T-helper 2 cell treated with Interferon-gamma antibody and Interleukin-4, amounts not matched to agents 100 ng/mL and 5 ng/mL, for 36 hours (primary cell): Measurements from ENCODE around the gene ZNF543. TPM values are rescaled to one million over a fixed set of nuclear protein-coding genes. Genes with fewer than 3 reads are reported as not detected.
"Not testable (repeated sequence)": the region's sequence is repeated elsewhere in the genome, so short reads cannot be mapped to it uniquely, and the experiment has no call there.

ENCODE experiments used
- intact Hi-C: fragments of 100-400 bp; cut with micrococcal nuclease; formaldehyde crosslinking; loops from one replicate; pipeline ENCODE4 v1.15.1; 2023
- total RNA-seq: library from RNA; stranded (reverse); gene quantifications from 2 replicates; pipeline ENCODE4 v1.2.3, GENCODE V29; 2022

ZNF543 gene
- 6.6 and 7.5 TPM in 2 replicates for total RNA-seq

GRCh38 chr19:57320180-57321084 lies at the start of gene ZNF543:
Gene ZNF543, plus strand, starts transcription at chr19:57320472. Its CDS starts 382 bp downstream, at chr19:57320854.
- intact Hi-C loops: loop anchor here (1.0 to 5.0 kb wide), 6 partner anchors 31 to 128 kb away; partner anchors contain the start of genes TRAPPC2B, ZNF264, ZNF304 and ZNF460

GRCh38 chr19:57271280-57271679 lies 49.0 kb upstream of the ZNF543 start:
- intact Hi-C loops: no loop called here

- intact Hi-C loops: no loop called here
Observed at GRCh38 chr19:57273014-57273413, 47.3 kb upstream of the ZNF543 start.

GRCh38 chr19:57276430-57276829 lies 43.8 kb upstream of the ZNF543 start:
- intact Hi-C loops: no loop called here

DNA sequence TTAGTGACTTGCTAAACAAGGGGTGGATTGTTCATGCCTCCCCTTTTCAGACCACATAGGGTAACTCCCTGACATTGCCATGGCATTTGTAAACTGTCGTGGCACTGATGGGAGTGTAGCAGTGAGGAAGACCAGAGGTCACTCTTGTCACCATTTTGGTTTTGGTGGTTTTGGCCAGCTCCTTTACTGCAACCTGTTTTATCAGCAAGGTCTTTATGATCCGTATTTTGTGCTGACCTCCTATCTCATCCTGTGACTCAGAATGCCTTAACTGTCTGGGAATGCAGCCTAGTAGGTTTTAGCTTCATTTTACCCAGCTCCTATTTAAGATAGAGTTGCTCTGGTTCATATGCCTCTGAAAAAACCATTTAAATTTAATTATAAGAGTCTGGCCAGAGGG lies 41.8 kb upstream of the ZNF543 start:
- intact Hi-C loops: not testable (repeated sequence)

DNA sequence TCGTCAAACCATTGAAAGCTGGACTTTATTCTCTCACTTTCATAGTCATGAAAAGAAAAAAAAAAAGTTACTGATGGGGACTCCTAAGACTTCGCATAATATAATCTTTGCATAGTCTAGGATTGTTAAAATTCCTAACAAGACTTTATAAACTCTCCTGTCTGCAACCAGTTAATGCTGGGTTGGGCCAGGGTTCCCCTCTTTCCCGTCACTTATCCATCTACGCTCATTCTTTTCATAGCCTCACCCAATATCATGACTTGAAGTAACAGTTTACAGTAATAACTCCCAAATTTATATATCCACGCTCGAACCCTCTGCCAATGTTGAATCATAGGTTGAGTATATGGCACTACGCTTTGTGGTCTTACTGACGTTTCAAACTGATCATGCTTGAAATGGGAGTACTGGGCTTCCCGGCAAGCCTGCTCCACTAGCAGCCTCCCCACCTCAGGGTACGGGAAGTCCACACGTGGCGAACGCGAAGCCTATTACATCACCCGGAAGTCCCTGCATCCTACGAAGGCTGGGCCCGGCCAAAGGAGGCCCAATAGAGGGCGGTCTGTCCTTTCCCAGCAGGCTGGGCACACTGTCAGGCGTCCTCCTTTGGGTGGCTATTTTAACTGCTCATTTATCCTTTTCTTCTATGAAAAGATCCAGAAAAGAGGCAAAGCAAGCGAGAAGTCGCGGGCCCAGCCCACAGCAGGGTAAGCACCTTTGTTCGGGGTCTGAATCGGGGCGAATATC lies 40.7 kb upstream of the ZNF543 start:
- intact Hi-C loops: loop anchor here (1.0 to 2.0 kb wide), 6 partner anchors 39 to 156 kb away; partner anchors contain the start of genes TRAPPC2B, ZNF264, ZNF304 and ZNF543

DNA sequence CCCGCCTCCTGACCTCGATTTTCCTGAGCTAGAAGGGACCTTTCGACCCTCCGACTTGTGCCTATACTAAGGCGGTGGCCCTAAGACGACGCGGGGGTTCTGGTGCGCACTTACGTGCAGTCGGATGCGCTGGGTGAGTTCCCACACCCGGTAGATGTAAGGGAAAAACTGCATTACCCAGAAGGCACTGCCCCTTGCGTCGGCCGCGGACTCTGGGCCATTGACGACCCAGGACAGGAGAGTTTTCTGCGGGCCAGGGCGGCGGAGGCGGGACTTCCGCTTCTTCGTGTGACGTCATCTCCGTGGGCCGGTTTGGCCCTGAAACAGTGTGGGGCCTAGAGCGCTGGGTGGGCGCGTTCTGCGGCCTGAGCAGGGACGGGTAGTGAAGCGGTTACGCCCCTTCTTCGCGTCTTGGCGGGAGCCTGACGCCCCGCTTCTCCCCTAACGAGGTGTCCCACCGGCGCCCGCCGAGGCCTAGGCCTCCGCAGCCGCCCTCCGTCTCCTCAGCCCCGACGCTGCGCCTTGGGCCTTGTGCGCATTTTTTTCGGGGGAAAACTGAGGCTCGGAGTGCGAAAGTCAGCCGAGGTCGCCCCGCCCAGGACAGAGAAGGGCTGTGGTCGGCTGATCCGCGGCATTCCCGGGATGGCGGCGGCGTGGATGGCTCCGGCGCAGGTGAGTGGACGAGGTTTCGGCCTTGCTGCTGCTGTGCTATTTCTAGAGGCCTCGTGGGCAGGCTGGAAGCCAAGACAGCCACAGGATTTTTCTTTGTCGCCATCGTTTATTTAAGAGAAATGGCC lies 39.9 kb upstream of the ZNF543 start, which contains the start of gene ZNF460:
Gene ZNF460, plus strand, starts transcription at position 321 of the 797 bp plus-strand sequence. Its CDS starts 322 bp downstream, at position 643.
- intact Hi-C loops: loop anchor here (1.0 to 2.0 kb wide), 6 partner anchors 40 to 155 kb away; partner anchors contain the start of genes TRAPPC2B, ZNF264, ZNF304 and ZNF543

DNA sequence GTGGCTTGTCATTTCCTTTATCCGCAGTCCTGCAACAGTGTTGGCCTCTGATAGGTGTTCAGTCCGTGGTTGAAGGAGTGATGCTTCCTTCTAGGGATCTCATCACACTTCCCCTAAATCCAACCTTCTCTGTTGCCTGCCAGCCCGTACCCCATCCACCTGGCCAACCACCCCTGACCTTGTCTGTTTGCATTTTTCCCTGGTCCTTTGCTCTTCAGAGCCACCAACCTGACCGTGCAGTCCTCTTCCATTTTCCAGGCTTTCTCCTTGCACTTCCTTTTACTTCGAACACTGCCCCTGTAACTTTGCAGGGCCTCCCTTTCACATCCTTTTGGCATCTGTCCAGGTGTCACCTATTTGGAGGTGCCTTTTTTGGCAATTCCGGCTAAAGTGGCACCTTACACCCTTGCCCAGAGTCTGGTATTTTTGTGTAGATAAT lies 39.3 kb upstream of the ZNF543 start:
- intact Hi-C loops: loop anchor here (1.0 to 2.0 kb wide), 6 partner anchors 39 to 154 kb away; partner anchors contain the start of genes TRAPPC2B, ZNF264, ZNF304 and ZNF543

DNA sequence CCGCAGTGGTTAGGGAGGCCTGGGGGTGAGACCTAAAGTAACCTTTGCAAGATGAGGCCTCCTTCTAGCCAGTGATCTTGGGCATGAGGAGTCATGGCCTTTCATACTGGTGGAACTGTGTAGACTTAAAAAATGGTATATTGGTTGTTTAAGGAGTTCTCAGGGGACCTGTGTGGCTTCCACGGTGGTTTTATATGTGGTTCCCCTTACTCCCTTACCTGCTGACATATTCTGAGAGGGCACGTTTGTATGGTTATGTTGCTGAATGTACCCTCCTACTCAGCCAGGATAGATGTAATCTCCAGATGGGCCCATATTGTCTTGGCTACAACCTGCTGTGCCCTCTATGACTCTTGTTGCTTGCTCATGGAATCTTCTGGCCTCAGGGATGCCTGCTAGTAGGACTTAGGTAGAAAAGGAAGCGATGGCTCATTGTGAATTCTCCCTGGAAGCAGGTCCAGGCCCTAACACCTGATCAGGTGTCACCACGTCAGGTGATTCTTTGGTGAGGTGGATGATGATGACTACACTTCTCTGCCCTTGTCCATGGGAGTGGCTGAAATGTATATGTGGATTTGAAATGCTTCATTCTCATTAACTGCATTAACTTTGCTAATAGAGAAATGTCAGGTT lies 38.1 kb upstream of the ZNF543 start:
- intact Hi-C loops: no loop called here

- intact Hi-C loops: no loop called here
Observed at GRCh38 chr19:57288373-57288772, 31.9 kb upstream of the ZNF543 start.

GRCh38 chr19:57290970-57291369 lies 29.3 kb upstream of the ZNF543 start:
- intact Hi-C loops: no loop called here

DNA sequence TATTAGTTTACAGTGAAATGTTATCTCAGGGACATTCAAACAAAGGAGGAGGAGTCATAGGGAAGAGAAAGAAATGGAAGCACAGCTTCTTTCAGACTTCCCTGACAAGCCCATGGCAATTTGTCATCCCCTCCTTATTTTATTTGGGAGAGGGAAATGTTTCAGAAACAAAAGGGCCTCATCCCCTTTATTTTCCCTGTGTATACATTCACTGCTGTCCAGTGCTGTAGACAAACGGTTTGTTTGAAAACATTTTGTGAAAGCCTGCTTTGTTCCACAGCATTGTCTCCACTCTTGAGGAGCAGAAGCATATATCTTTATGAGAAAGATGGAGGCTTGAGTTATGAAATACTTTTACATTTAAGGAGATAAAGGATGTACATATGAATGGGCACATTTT lies 27.7 kb upstream of the ZNF543 start:
- intact Hi-C loops: no loop called here

- intact Hi-C loops: no loop called here
Observed at GRCh38 chr19:57293719-57294118, 26.6 kb upstream of the ZNF543 start.

GRCh38 chr19:57302020-57302465 lies 18.2 kb upstream of the ZNF543 start:
- intact Hi-C loops: no loop called here

GRCh38 chr19:57302727-57303401 lies 17.4 kb upstream of the ZNF543 start:
- intact Hi-C loops: no loop called here

DNA sequence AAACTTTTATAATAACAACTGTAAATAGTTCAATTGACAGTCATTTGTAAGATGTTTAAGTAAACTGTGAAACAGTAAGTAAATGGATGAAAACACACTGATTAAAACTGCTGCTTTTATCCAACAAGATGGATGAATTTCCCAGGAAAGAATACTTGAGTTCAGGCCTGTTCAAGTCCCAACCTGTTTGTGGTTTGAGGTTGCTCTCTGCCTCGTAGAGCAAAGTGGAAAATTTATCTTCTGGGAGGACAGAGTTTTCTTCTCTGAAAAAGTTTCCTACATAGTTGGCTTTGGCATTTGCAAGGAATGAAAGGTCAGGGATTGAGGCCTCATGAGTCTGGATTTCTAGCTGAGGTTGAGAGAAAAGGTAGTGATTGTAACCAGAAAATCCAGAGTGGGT lies 15.2 kb upstream of the ZNF543 start:
- intact Hi-C loops: no loop called here

DNA sequence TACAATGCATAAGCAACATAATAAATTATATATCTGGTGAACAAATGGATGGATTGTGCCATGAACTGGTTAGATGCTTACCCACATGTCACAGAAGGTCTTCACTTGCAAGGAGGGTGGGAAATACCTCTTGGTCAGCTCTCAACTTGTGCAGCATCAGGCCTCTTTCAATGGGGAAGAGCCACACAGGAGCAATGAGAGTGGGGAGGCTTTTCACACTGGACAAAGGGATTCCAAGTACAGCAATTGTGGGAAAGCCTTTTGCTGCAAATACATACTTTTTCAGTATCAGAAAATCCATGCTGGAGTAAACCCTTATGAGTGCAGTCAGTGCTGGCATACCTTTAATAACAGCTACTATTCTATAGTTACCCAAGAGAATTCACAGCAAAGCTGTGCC lies 11.8 kb upstream of the ZNF543 start:
- intact Hi-C loops: no loop called here

DNA sequence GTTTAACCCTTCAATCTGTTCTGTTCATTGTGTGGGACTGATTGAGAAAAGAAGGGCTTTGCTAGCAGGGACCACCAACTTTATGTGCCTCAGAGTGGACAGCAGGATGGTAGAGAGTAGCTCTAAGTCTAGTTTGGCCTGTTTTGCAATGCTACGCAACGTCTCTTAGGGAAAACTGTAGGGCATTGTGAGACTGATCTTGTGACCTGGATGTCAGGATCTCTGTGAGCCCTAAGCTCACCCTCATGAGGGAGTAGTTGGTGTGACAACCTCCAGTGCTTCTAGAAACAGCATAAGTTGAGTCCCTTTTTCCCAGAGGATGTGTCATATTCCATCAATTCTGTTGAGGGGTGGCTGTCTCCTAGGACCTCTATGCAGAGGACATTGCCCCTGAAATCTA lies 9.5 kb upstream of the ZNF543 start:
- intact Hi-C loops: no loop called here

DNA sequence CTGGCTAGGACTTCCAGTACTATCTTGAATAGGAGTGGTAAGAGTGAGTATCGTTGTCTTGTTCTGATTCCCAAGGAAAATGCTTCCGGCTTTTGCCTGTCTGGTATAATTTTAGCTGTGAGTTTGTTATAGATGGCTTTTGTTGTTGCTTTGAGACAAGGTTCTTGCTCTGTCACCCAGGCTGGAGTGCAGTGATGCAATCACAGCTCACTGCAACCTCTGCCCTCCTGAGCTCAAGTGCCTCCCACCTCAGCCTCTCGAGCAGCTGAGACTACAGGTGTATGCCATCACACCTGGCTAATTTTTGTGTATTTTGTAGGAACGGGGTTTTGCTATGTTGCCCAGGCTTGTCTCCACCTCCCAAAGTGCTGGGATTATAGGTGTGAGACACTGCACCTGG lies 6.1 kb upstream of the ZNF543 start:
- intact Hi-C loops: no loop called here

- intact Hi-C loops: no loop called here
Observed at GRCh38 chr19:57317503-57317902, 2.8 kb upstream of the ZNF543 start.
